Mesothelial cell of epicardium (in vitro differentiated cells): Measurements from ENCODE around the gene FOXC1. TPM values are rescaled to one million over a fixed set of nuclear protein-coding genes. Genes with fewer than 3 reads are reported as not detected.

Source experiments
- DNase-seq, 2 experiments: peaks; one replicate each; pipeline ENCODE4 v3.0.0; 2021; ENCODE audit warnings: low spot score in 2 of 2; ENCODE audit not compliant: unreplicated experiment in 2 of 2
- H3K27ac Mint-ChIP-seq: 2 replicates; pipeline ENCODE4 v1.8.0; 2021; ENCODE audit warnings: mixed read lengths
- H3K27me3 Mint-ChIP-seq: 2 replicates; pipeline ENCODE4 v1.8.0; 2021; ENCODE audit warnings: low read depth, mixed read lengths
- H3K36me3 Mint-ChIP-seq: 2 replicates; pipeline ENCODE4 v1.8.0; 2021; ENCODE audit warnings: mixed read lengths
- H3K4me1 Mint-ChIP-seq: 2 replicates; pipeline ENCODE4 v1.8.0; 2021; ENCODE audit warnings: mixed read lengths
- H3K4me3 Mint-ChIP-seq: 2 replicates; pipeline ENCODE4 v1.8.0; 2021; ENCODE audit warnings: mild to moderate bottlenecking, moderate library complexity, mixed read lengths
- H3K9me3 Mint-ChIP-seq: 2 replicates; pipeline ENCODE4 v1.8.0; 2021; ENCODE audit warnings: mixed read lengths
- CTCF ChIP-seq: fragments of 200-600 bp; sonication (generic); IDR thresholded peaks from one replicate; pipeline ENCODE4 v1.5.0; 2021; ENCODE audit warnings: antibody characterized with exemption; ENCODE audit not compliant: unreplicated experiment
- total RNA-seq: library from RNA; stranded (reverse); gene quantifications from 3 replicates; pipeline ENCODE4 v1.2.1, GENCODE V29; 2021

The FOXC1 gene
- total RNA-seq, 1 donor from 2014 or later = 50.5 TPM

- Mint-ChIP-seq H3K9me3 (no peaks in the 10 kb centered on the region), H3K4me1 (peaks cover 25% of the 10 kb centered on the region), H3K27me3 (peaks cover 63% of the 10 kb centered on the region), H3K27ac (no peak overlapping the region), H3K4me3 (no peak overlapping the region), H3K36me3 (no peaks in the 10 kb centered on the region)
- no peak for TF ChIP-seq CTCF
- no peak for DNase-seq
Observed at GRCh38 chr6:1597924-1598323, 11.8 kb upstream of the FOXC1 start.

- Mint-ChIP-seq H3K27ac (no peak overlapping the region), H3K4me1 (peaks cover 25% of the 10 kb centered on the region), H3K36me3 (no peaks in the 10 kb centered on the region), H3K9me3 (no peaks in the 10 kb centered on the region), H3K4me3 (no peak overlapping the region), H3K27me3 (peaks cover 63% of the 10 kb centered on the region)
- DNase-seq = no peak
- no peak for TF ChIP-seq CTCF
Observed at GRCh38 chr6:1598433-1598832, 11.3 kb upstream of the FOXC1 start.

GRCh38 chr6:1598886-1599285, 10.8 kb upstream of the FOXC1 start:
- H3K9me3 Mint-ChIP-seq = no peaks in the 10 kb centered on the region
- H3K4me3 Mint-ChIP-seq = no peak overlapping the region
- H3K36me3 Mint-ChIP-seq = no peaks in the 10 kb centered on the region
- DNase-seq = no peak
- H3K27me3 Mint-ChIP-seq = peaks cover 62% of the 10 kb centered on the region
- H3K27ac Mint-ChIP-seq = no peak overlapping the region
- TF ChIP-seq CTCF = no peak
- H3K4me1 Mint-ChIP-seq = peaks cover 25% of the 10 kb centered on the region

- Mint-ChIP-seq H3K4me3 (no peak overlapping the region), H3K27me3 (peaks cover 60% of the 10 kb centered on the region), H3K27ac (no peak overlapping the region), H3K4me1 (peaks cover 25% of the 10 kb centered on the region), H3K9me3 (no peaks in the 10 kb centered on the region), H3K36me3 (no peaks in the 10 kb centered on the region)
- no peak for DNase-seq
- TF ChIP-seq CTCF = no peak
Observed at GRCh38 chr6:1599469-1599868, 10.2 kb upstream of the FOXC1 start.

GRCh38 chr6:1600063-1600763, 9.5 kb upstream of the FOXC1 start:
- DNase-seq = no peak
- H3K4me3 Mint-ChIP-seq = no peak overlapping the region
- H3K27ac Mint-ChIP-seq = no peak overlapping the region
- no peak for TF ChIP-seq CTCF
- H3K9me3 Mint-ChIP-seq = no peaks in the 10 kb centered on the region
- peaks cover 25% of the 10 kb centered on the region for H3K4me1 Mint-ChIP-seq
- no peaks in the 10 kb centered on the region for H3K36me3 Mint-ChIP-seq
- H3K27me3 Mint-ChIP-seq = peaks cover 55% of the 10 kb centered on the region
